Osteocyte (in vitro differentiated cells): ENCODE results near the gene FAM13C. TPM values are rescaled to one million over a fixed set of nuclear protein-coding genes. Genes with fewer than 3 reads are reported as not detected.

Experiments used
- DNase-seq: peaks from one replicate; pipeline ENCODE4 v3.0.0; 2021; ENCODE audit warnings: mixed read lengths; ENCODE audit not compliant: unreplicated experiment; ENCODE audit errors: extremely low spot score
- H3K27ac Mint-ChIP-seq: one replicate; pipeline ENCODE4 v1.8.0; 2021; ENCODE audit warnings: mild to moderate bottlenecking, mixed read lengths; ENCODE audit not compliant: unreplicated experiment
- H3K27me3 Mint-ChIP-seq: one replicate; pipeline ENCODE4 v1.8.0; 2021; ENCODE audit warnings: mixed read lengths; ENCODE audit not compliant: unreplicated experiment
- H3K36me3 Mint-ChIP-seq: one replicate; pipeline ENCODE4 v1.8.0; 2021; ENCODE audit warnings: mixed read lengths; ENCODE audit not compliant: unreplicated experiment
- H3K4me1 Mint-ChIP-seq: one replicate; pipeline ENCODE4 v1.8.0; 2021; ENCODE audit warnings: mixed read lengths; ENCODE audit not compliant: unreplicated experiment
- H3K4me3 Mint-ChIP-seq: one replicate; pipeline ENCODE4 v1.8.0; 2021; ENCODE audit warnings: mild to moderate bottlenecking, moderate library complexity, mixed read lengths; ENCODE audit not compliant: unreplicated experiment
- H3K9me3 Mint-ChIP-seq: one replicate; pipeline ENCODE4 v1.8.0; 2021; ENCODE audit warnings: mixed read lengths; ENCODE audit not compliant: unreplicated experiment
- total RNA-seq: library from RNA; stranded (reverse); gene quantifications from 2 replicates; pipeline ENCODE4 v1.2.1, GENCODE V29; 2021
- TF ChIP-seq, protein P1 (sequence below): fragments of 200-600 bp; sonication (generic); IDR thresholded peaks from 2 replicates; pipeline ENCODE4 v1.5.0; 2021; ENCODE audit warnings: antibody characterized with exemption, mild to moderate bottlenecking, moderate library complexity

FAM13C gene
- total RNA-seq, 1 donor from 2014 or later = 3.2 TPM

DNA sequence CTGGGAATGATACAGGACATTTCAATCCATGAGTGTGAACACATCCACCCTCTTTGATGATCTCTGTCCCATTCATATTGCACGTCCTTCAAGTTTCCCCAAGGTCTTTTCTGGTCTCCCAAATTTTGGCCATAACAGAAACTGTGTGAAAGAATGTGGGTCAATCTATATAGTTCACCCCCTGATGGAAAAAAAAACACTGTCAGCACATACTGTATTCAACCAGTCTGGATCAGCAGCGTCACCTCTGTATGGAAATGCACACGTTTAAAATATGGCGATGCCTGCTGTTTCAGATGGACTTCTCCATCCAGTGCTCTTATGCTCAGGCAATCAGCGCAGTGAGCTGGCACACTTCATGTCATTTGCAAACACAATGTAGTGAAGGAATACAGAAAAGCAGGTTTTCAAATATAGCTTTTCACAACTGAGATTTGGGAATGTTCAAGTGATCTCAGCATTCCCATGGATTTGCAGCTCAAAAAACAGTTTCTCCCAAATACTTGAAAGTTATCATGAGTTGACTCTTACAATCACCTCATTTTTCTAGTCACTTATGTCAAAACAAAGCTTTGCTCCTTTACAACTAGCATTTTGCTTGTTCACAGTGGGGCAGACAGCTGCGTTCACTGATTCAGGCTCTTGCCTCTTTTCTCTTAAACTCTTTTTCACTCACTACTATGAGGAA lies 61.1 kb downstream of the FAM13C start:
- no peak for DNase-seq
- H3K4me3 Mint-ChIP-seq = no peak overlapping the region
- TF ChIP-seq, protein P1, sequence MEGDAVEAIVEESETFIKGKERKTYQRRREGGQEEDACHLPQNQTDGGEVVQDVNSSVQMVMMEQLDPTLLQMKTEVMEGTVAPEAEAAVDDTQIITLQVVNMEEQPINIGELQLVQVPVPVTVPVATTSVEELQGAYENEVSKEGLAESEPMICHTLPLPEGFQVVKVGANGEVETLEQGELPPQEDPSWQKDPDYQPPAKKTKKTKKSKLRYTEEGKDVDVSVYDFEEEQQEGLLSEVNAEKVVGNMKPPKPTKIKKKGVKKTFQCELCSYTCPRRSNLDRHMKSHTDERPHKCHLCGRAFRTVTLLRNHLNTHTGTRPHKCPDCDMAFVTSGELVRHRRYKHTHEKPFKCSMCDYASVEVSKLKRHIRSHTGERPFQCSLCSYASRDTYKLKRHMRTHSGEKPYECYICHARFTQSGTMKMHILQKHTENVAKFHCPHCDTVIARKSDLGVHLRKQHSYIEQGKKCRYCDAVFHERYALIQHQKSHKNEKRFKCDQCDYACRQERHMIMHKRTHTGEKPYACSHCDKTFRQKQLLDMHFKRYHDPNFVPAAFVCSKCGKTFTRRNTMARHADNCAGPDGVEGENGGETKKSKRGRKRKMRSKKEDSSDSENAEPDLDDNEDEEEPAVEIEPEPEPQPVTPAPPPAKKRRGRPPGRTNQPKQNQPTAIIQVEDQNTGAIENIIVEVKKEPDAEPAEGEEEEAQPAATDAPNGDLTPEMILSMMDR = no peak
- H3K36me3 Mint-ChIP-seq = no peaks in the 10 kb centered on the region
- H3K27me3 Mint-ChIP-seq = peaks cover 11% of the 10 kb centered on the region
- H3K27ac Mint-ChIP-seq = no peak overlapping the region
- H3K9me3 Mint-ChIP-seq = no peaks in the 10 kb centered on the region
- H3K4me1 Mint-ChIP-seq = no peaks in the 10 kb centered on the region

- H3K9me3 Mint-ChIP-seq = no peaks in the 10 kb centered on the region
- H3K27ac Mint-ChIP-seq = no peak overlapping the region
- TF ChIP-seq, protein P1 = no peak
- no peaks in the 10 kb centered on the region for H3K4me1 Mint-ChIP-seq
- H3K36me3 Mint-ChIP-seq = no peaks in the 10 kb centered on the region
- DNase-seq = no peak
- no peak overlapping the region for H3K4me3 Mint-ChIP-seq
- H3K27me3 Mint-ChIP-seq = peaks cover 11% of the 10 kb centered on the region
These were observed 62.0 kb downstream of the FAM13C start for GRCh38 chr10:59300386-59300785.

- Mint-ChIP-seq H3K36me3 (no peaks in the 10 kb centered on the region), H3K27ac (no peak overlapping the region), H3K27me3 (peaks cover 12% of the 10 kb centered on the region), H3K9me3 (no peaks in the 10 kb centered on the region), H3K4me1 (no peaks in the 10 kb centered on the region), H3K4me3 (no peak overlapping the region)
- no peak for DNase-seq
- TF ChIP-seq, protein P1 = no peak
These were observed 62.4 kb downstream of the FAM13C start for GRCh38 chr10:59299933-59300332.

DNA sequence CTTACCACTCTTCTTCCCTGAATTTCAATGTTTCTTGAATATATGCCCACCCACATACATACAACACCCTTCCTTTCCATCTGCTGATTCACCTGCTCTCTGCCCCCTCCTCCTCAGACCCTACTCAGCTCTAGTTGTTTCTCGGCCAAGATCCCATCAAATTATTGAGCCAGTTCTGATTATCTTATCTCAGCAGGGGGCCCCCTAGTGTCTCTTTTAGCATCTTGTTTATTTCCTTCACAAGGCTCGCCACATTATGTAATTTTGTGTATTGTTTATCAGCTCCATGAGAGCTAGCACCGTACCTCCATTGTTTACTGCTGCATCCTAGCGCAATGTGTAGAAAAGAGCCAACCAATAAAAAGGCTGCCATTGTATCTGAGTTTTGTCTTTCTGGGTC lies 71.9 kb downstream of the FAM13C start:
- no peak for DNase-seq
- H3K4me3 Mint-ChIP-seq = no peak overlapping the region
- no peaks in the 10 kb centered on the region for H3K36me3 Mint-ChIP-seq
- TF ChIP-seq, protein P1 = no peak
- H3K27ac Mint-ChIP-seq = no peak overlapping the region
- H3K4me1 Mint-ChIP-seq = no peaks in the 10 kb centered on the region
- H3K9me3 Mint-ChIP-seq = no peaks in the 10 kb centered on the region
- H3K27me3 Mint-ChIP-seq = peaks cover 9% of the 10 kb centered on the region

DNA sequence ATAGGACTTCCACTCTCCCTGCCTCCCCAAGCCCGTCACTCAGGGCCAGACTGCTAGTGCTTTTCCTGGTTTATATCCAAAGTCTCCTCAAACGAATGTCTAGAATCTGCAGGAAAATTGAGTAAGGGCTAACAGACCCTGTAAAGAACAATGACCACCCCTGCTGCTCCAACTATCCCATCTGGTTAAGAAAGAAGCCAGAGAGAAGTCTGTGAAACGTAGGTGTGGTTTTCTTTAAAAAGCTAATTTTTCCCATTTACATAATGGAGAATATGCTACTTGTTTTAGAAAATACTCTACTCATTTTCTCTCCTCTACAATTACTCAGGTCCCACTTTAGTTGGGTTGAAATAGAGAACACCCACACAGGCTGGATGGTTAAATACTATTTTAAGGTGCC lies 72.5 kb downstream of the FAM13C start:
- TF ChIP-seq, protein P1 = no peak
- no peak overlapping the region for H3K27ac Mint-ChIP-seq
- H3K4me3 Mint-ChIP-seq = no peak overlapping the region
- H3K4me1 Mint-ChIP-seq = no peaks in the 10 kb centered on the region
- no peaks in the 10 kb centered on the region for H3K9me3 Mint-ChIP-seq
- peaks cover 7% of the 10 kb centered on the region for H3K27me3 Mint-ChIP-seq
- H3K36me3 Mint-ChIP-seq = no peaks in the 10 kb centered on the region
- no peak for DNase-seq
